ENCODE results near the gene MAPK8IP2. TPM values are rescaled to one million over a fixed set of nuclear protein-coding genes. Genes with fewer than 3 reads are reported as not detected.
"Not testable (repeated sequence)": the region's sequence is repeated elsewhere in the genome, so short reads cannot be mapped to it uniquely, and the experiment has no call there.

Gene MAPK8IP2
- total RNA-seq, 4 donors from 2014 or later = 0.39 to 0.85 (median 0.47) TPM

DNA sequence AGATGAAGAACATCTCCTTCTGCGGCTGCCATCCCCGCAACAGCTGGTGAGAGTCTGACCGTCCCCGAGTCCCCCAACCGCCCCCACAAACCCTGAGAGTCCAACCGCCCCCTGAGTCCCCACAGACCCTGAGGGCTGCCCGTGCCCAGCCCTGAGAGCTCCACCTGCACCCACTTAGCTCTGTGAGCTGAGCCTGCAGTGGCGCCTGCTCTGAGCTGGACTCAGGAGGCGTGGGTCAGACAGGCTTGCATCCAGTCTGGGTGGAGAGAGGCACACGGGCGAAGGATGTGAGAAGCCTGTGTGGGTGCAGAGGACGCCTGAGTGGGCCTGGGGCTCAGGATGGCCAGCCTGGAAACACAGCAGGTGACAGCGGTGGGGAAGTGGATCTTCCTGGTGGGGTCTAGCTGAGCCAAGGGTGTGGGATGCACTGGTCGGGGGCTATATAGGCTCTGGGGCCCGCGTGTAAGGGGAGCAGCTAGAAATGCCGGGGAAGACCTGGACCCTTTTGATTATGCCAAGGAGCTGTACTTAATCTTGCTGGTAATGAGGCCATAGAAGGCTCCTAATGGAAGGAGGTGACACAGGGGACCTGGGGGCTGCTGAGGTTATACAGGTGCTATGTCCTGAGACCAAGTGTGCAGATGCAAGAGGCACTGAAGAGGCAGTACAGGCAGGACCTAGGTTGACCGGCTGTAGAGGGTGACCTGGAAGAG is 6.5 kb downstream of the MAPK8IP2 start:
- Histone ChIP-seq H3K4me3 (no peak overlapping the region), H3K27me3 (peaks cover 15 to 40% (median 20%) of the 10 kb centered on the region in 3 donors), H3K4me1 (no peaks in the 10 kb centered on the region), H3K9me3 (no peaks in the 10 kb centered on the region), H3K27ac (no peak overlapping the region), H3K36me3 (no peaks in the 10 kb centered on the region)
- ATAC-seq = no peak
- in situ Hi-C loops (cut with MboI; ENCODE audit: low sequenced_read_pairs in 4 of 4) = no loop called here
- TF ChIP-seq, protein P1, sequence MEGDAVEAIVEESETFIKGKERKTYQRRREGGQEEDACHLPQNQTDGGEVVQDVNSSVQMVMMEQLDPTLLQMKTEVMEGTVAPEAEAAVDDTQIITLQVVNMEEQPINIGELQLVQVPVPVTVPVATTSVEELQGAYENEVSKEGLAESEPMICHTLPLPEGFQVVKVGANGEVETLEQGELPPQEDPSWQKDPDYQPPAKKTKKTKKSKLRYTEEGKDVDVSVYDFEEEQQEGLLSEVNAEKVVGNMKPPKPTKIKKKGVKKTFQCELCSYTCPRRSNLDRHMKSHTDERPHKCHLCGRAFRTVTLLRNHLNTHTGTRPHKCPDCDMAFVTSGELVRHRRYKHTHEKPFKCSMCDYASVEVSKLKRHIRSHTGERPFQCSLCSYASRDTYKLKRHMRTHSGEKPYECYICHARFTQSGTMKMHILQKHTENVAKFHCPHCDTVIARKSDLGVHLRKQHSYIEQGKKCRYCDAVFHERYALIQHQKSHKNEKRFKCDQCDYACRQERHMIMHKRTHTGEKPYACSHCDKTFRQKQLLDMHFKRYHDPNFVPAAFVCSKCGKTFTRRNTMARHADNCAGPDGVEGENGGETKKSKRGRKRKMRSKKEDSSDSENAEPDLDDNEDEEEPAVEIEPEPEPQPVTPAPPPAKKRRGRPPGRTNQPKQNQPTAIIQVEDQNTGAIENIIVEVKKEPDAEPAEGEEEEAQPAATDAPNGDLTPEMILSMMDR (IDR thresholded peaks at IDR 0.05 in 4 of 5, conservative IDR thresholded peaks at IDR 0.05 in 1 of 5) = no peak
- TF ChIP-seq POLR2A (IDR thresholded peaks at IDR 0.05) = no peak
- intact Hi-C loops (cut with DNase I; ENCODE audit: low total_unique reads) = no loop called here
- DNase-seq = no peak

- in situ Hi-C loops (cut with MboI; ENCODE audit: low sequenced_read_pairs in 4 of 4) = no loop called here
- no peak overlapping the region for H3K27ac ChIP-seq
- DNase-seq (no peak), ATAC-seq (no peak)
- TF ChIP-seq, protein P1 (IDR thresholded peaks at IDR 0.05 in 4 of 5, conservative IDR thresholded peaks at IDR 0.05 in 1 of 5) = no peak
- TF ChIP-seq POLR2A (IDR thresholded peaks at IDR 0.05) = no peak
- no peaks in the 10 kb centered on the region for H3K4me1 ChIP-seq
- H3K27me3 ChIP-seq = peaks cover 10 to 34% (median 15%) of the 10 kb centered on the region in 3 donors
- no peaks in the 10 kb centered on the region for H3K36me3 ChIP-seq
- H3K4me3 ChIP-seq = no peak overlapping the region
- H3K9me3 ChIP-seq = no peaks in the 10 kb centered on the region
- intact Hi-C loops (cut with DNase I; ENCODE audit: low total_unique reads) = no loop called here
These were observed 7.0 kb downstream of the MAPK8IP2 start for GRCh38 chr22:50607659-50608020.

DNA sequence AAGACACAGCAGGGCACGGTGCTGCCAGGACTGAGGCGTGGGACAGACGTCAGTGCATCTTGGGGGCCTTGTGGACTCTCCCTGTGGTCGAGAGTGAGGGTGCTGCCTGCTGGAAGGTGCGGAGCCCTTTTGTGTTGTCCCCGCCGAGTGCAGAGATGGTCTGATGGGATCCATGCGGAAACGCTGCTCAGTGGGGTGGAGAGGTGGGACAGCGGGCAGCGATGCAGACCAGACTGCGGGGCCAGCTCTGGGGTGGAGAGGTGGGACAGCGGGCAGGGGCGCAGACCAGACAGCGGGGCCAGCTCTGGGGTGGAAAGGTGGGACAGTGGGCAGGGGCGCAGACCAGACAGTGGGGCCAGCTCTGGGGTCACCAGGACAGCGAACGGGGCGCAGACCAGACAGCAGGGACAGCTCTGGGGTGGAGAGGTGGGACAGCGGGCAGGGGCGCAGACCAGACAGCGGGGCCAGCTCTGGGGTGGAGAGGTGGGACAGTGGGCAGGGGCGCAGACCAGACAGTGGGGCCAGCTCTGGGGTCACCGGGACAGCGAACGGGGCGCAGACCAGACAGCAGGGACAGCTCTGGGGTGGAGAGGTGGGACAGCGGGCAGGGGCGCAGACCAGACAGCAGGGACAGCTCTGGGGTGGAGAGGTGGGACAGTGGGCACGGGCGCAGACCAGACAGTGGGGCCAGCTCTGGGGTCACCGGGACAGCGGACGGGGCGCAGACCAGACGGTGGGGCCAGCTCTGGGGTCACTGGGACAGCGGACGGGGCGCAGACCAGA is 7.7 kb downstream of the MAPK8IP2 start:
- H3K4me1 ChIP-seq; intact Hi-C loops (cut with DNase I; ENCODE audit: low total_unique reads); DNase-seq; H3K9me3 ChIP-seq; H3K36me3 ChIP-seq; H3K4me3 ChIP-seq; in situ Hi-C loops (cut with MboI; ENCODE audit: low sequenced_read_pairs in 4 of 4); H3K27ac ChIP-seq; ATAC-seq: not testable (repeated sequence)
- H3K27me3 ChIP-seq = peaks cover 4 to 28% (median 9%) of the 10 kb centered on the region in 3 donors

- ATAC-seq (no peak), DNase-seq (no peak)
These were observed 8.4 kb downstream of the MAPK8IP2 start for GRCh38 chr22:50608996-50609395.

GRCh38 chr22:50609599-50609998 is 9.0 kb downstream of the MAPK8IP2 start:
- in situ Hi-C loops (cut with MboI; ENCODE audit: low sequenced_read_pairs in 4 of 4) = no loop called here
- Histone ChIP-seq H3K4me1 (no peaks in the 10 kb centered on the region), H3K27me3 (peaks cover 0 to 18% (median 3%) of the 10 kb centered on the region in 3 donors), H3K4me3 (no peak overlapping the region), H3K9me3 (no peaks in the 10 kb centered on the region), H3K36me3 (no peaks in the 10 kb centered on the region), H3K27ac (no peak overlapping the region)
- ATAC-seq (no peak), DNase-seq (no peak)
- intact Hi-C loops (cut with DNase I; ENCODE audit: low total_unique reads) = no loop called here
- TF ChIP-seq, protein P1 (IDR thresholded peaks at IDR 0.05 in 4 of 5, conservative IDR thresholded peaks at IDR 0.05 in 1 of 5) = no peak
- TF ChIP-seq POLR2A (IDR thresholded peaks at IDR 0.05) = no peak

More at GRCh38 chr22:50608996-50609395, 8.4 kb downstream of the MAPK8IP2 start:
- H3K27ac ChIP-seq = no peak overlapping the region
- in situ Hi-C loops (cut with MboI; ENCODE audit: low sequenced_read_pairs in 4 of 4) = no loop called here
- no peaks in the 10 kb centered on the region for H3K4me1 ChIP-seq
- H3K36me3 ChIP-seq = no peaks in the 10 kb centered on the region
- TF ChIP-seq, protein P1 (IDR thresholded peaks at IDR 0.05 in 4 of 5, conservative IDR thresholded peaks at IDR 0.05 in 1 of 5) = no peak
- TF ChIP-seq POLR2A (IDR thresholded peaks at IDR 0.05) = no peak
- H3K4me3 ChIP-seq = no peak overlapping the region
- peaks cover 1 to 21% (median 3%) of the 10 kb centered on the region in 3 donors for H3K27me3 ChIP-seq
- intact Hi-C loops (cut with DNase I; ENCODE audit: low total_unique reads) = no loop called here
- no peaks in the 10 kb centered on the region for H3K9me3 ChIP-seq

Measured in gastrocnemius medialis (tissue), 4 donors.